A673 (cell line): ENCODE data around the gene GGNBP2. TPM values are rescaled to one million over a fixed set of nuclear protein-coding genes. Genes with fewer than 3 reads are reported as not detected.
A peak's percentile ranks its signal among the peaks of the same experiment; 100 is the strongest.

Source experiments
- BruUV-seq: library from RNA; stranded (reverse); fragments of 400-500 nt; replicated peaks from 2 replicates; lab custom pipeline; 2021; lab: Mats Ljungman, UMichigan
- CTCF ChIA-PET: fragments of 300-600 bp; sonication (Branson Sonifier 250); formaldehyde crosslinking; loops from one replicate; lab custom pipeline; 2022; ENCODE audit warnings: antibody characterized with exemption; lab: Charles Lee
- POLR2A ChIA-PET: fragments of 300-600 bp; sonication (Branson Sonifier 250); formaldehyde crosslinking; loops from one replicate; lab custom pipeline; 2022; ENCODE audit warnings: antibody characterized with exemption; ENCODE audit not compliant: low non-redundant PET; lab: Charles Lee
- DNase-seq: peaks from one replicate; pipeline ENCODE4 v3.0.0-alpha.2; 2015; ENCODE audit warnings: low spot score
- H3K27ac ChIP-seq: fragments of 200-600 bp; sonication (generic); 2 replicates; pipeline ENCODE4 v1.5.1; 2016; ENCODE audit warnings: mixed run types, low read depth, mild to moderate bottlenecking, mixed read lengths, antibody characterized with exemption, low read length; ENCODE audit not compliant: poor library complexity, severe bottlenecking
- H3K27me3 ChIP-seq: fragments of 200-600 bp; sonication (generic); replicated peaks from 2 replicates; pipeline ENCODE4 v1.6.1; 2017; ENCODE audit warnings: mixed run types, low read depth, mild to moderate bottlenecking, mixed read lengths, antibody characterized with exemption, low read length; ENCODE audit not compliant: insufficient read depth, poor library complexity
- H3K36me3 ChIP-seq: fragments of 200-600 bp; sonication (generic); 2 replicates; pipeline ENCODE4 v1.6.1; 2016; ENCODE audit warnings: mixed run types, mild to moderate bottlenecking, mixed read lengths, antibody characterized with exemption, low read length; ENCODE audit not compliant: insufficient read depth, poor library complexity, severe bottlenecking
- H3K4me1 ChIP-seq: fragments of 200-600 bp; sonication (generic); 2 replicates; pipeline ENCODE4 v1.6.1; 2017; ENCODE audit warnings: mixed run types, mild to moderate bottlenecking, mixed read lengths, antibody characterized with exemption, low read length; ENCODE audit not compliant: insufficient read depth, poor library complexity, severe bottlenecking
- H3K4me3 ChIP-seq: fragments of 200-600 bp; sonication (generic); 2 replicates; pipeline ENCODE4 v1.5.1; 2016; ENCODE audit warnings: low read depth, mixed run types, mild to moderate bottlenecking, mixed read lengths, low read length; ENCODE audit not compliant: poor library complexity, severe bottlenecking
- H3K9me3 ChIP-seq: fragments of 200-600 bp; sonication (generic); 2 replicates; pipeline ENCODE4 v1.6.1; 2016; ENCODE audit warnings: mixed run types, low read depth, mild to moderate bottlenecking, mixed read lengths, antibody characterized with exemption, low read length; ENCODE audit not compliant: poor library complexity, severe bottlenecking
- EZH2 ChIP-seq: fragments of 200-600 bp; sonication (generic); IDR thresholded peaks from 2 replicates; pipeline ENCODE4 v1.6.1; 2017; ENCODE audit warnings: borderline replicate concordance, low read depth, mild to moderate bottlenecking, mixed read lengths, antibody characterized with exemption, low read length; ENCODE audit not compliant: poor library complexity, severe bottlenecking
- intact Hi-C: fragments of 100-400 bp; cut with micrococcal nuclease; formaldehyde crosslinking; loops from one replicate; pipeline ENCODE4 v1.10.0; 2022; ENCODE audit not compliant: unreplicated experiment
- total RNA-seq: library from RNA; stranded (reverse); gene quantifications from 2 replicates; pipeline ENCODE4 v1.2.3, GENCODE V29; 2021
- TF ChIP-seq, protein P1 (sequence below): fragments of 300-800, 200-600 bp; sonication (generic); conservative IDR thresholded peaks from 2 replicates; pipeline ENCODE4 v1.5.1; 2017; ENCODE audit warnings: low read depth, mild to moderate bottlenecking, antibody characterized with exemption, low read length, moderate library complexity, mixed read lengths

Gene GGNBP2
- total RNA-seq, 1 experiment from 2014 or later, result 50.4 TPM

DNA sequence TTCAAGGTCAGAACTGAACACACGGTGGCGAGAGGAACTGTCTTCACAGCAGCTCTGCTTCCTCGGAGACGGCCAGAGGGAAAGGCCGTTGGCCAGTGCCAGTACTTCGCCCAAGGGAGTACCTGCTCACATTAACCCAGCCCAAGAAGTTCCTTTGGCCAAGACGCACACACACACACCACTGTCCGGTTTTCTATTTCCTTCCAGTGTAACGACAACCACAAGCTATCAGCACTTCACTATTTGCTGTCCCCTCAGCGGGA, 744 bp upstream of the GGNBP2 start:
- BruUV-seq, result no TSS peak
- H3K4me3 ChIP-seq, result peak overlapping the region; percentile 79
- H3K27me3 ChIP-seq, result no peaks in the 10 kb centered on the region
- POLR2A ChIA-PET, result no interaction called here
- H3K9me3 ChIP-seq, result no peaks in the 10 kb centered on the region
- CTCF ChIA-PET, result interaction anchor here (0.6 kb wide), 1 partner anchor 59 kb away, joined by 8 read pairs; no protein-coding TSS in a partner anchor
- peak; percentile 1 for DNase-seq
- TF ChIP-seq, protein P1, sequence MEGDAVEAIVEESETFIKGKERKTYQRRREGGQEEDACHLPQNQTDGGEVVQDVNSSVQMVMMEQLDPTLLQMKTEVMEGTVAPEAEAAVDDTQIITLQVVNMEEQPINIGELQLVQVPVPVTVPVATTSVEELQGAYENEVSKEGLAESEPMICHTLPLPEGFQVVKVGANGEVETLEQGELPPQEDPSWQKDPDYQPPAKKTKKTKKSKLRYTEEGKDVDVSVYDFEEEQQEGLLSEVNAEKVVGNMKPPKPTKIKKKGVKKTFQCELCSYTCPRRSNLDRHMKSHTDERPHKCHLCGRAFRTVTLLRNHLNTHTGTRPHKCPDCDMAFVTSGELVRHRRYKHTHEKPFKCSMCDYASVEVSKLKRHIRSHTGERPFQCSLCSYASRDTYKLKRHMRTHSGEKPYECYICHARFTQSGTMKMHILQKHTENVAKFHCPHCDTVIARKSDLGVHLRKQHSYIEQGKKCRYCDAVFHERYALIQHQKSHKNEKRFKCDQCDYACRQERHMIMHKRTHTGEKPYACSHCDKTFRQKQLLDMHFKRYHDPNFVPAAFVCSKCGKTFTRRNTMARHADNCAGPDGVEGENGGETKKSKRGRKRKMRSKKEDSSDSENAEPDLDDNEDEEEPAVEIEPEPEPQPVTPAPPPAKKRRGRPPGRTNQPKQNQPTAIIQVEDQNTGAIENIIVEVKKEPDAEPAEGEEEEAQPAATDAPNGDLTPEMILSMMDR, result no peak
- no peak for TF ChIP-seq EZH2
- H3K36me3 ChIP-seq, result no peaks in the 10 kb centered on the region
- H3K27ac ChIP-seq, result peak overlapping the region; percentile 98
- H3K4me1 ChIP-seq, result peaks cover 6% of the 10 kb centered on the region
- intact Hi-C loops, result no loop called here

GRCh38 chr17:36545077-36545464, 352 bp downstream of the GGNBP2 start:
- Histone ChIP-seq H3K9me3 (no peaks in the 10 kb centered on the region), H3K4me3 (peak overlapping the region; percentile 79), H3K36me3 (no peaks in the 10 kb centered on the region), H3K4me1 (peaks cover 6% of the 10 kb centered on the region), H3K27ac (peak overlapping the region; percentile 98), H3K27me3 (no peaks in the 10 kb centered on the region)
- CTCF ChIA-PET, result no interaction called here
- intact Hi-C loops, result no loop called here
- no peak for TF ChIP-seq EZH2
- TF ChIP-seq, protein P1, result no peak
- no peak for DNase-seq
- no TSS peak for BruUV-seq
- POLR2A ChIA-PET, result no interaction called here

- intact Hi-C loops, result no loop called here
- no peak for TF ChIP-seq EZH2
- TF ChIP-seq, protein P1, result no peak
- Histone ChIP-seq H3K27ac (peak overlapping the region; percentile 82), H3K9me3 (no peaks in the 10 kb centered on the region), H3K27me3 (no peaks in the 10 kb centered on the region), H3K4me3 (peak overlapping the region; percentile 79), H3K36me3 (no peaks in the 10 kb centered on the region), H3K4me1 (peaks cover 6% of the 10 kb centered on the region)
- BruUV-seq, result no TSS peak
- CTCF ChIA-PET, result no interaction called here
- POLR2A ChIA-PET, result no interaction called here
- peak; percentile 95 for DNase-seq
Measured at GRCh38 chr17:36545465-36546417, 1.0 kb downstream of the GGNBP2 start.
